GM19324 (cell line): ENCODE measurements around the gene POLR1C.
"Not testable (repeated sequence)": the region's sequence is repeated elsewhere in the genome, so short reads cannot be mapped to it uniquely, and the experiment has no call there.

Experiments used
- ATAC-seq: cut with Tn5 transposase; IDR thresholded peaks from one replicate; pipeline ENCODE4 v1.9.1; 2021; ENCODE audit warnings: mild to moderate bottlenecking, moderate library complexity; ENCODE audit not compliant: unreplicated experiment, low FRiP score

POLR1C gene

DNA sequence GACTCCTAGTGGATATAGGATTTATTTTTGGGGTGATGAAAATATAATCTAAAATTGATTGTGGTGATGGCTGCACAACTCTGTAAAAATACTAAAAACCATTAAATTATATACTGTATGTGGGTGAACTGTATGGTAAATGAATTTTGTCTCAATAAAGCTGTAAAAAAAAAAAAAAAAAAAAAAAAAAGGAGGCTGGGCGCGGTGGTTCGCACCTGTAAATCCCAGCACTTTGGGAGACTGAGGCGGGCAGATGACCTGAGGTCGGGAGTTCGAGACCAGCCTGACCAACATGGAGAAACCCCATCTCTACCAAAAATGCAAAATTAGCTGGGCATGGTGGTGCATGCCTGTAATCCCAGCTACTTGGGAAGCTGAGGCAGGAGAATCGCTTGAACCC, 40.7 kb downstream of the POLR1C start:
- ATAC-seq: not testable (repeated sequence)

DNA sequence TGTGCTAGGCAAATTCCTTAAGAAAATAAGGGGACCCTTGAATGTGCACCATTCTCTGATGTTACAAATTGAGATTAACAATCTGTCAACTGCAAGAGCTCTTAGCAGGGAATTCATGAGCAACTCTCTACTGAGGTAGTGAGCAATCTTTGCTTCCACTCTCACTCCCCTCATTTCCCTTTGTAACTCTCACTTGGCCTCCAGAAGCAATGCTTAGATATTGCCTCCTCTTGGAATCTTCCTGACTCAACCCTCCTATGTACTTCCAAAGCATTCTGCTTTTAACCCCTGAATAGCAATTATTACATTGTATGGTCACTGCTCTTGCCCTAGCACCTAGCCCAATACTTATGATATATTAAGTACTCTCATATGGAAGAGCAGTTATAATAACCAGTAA, 42.4 kb downstream of the POLR1C start:
- no peak for ATAC-seq

GRCh38 chr6:43570876-43571441, 54.1 kb downstream of the POLR1C start:
- ATAC-seq: no peak
